ENCODE data around the gene MAGEF1.

Gene MAGEF1

GRCh38 chr3:184711493-184712247 is at the start of gene MAGEF1:
MAGEF1 (minus strand) TSS chr3:184712064; CDS start chr3:184711821, 243 bp downstream.
- DNase-seq = peak; percentile 61

- no peak for DNase-seq
Observed at GRCh38 chr3:184761075-184761841, 49.4 kb upstream of the MAGEF1 start.

DNA sequence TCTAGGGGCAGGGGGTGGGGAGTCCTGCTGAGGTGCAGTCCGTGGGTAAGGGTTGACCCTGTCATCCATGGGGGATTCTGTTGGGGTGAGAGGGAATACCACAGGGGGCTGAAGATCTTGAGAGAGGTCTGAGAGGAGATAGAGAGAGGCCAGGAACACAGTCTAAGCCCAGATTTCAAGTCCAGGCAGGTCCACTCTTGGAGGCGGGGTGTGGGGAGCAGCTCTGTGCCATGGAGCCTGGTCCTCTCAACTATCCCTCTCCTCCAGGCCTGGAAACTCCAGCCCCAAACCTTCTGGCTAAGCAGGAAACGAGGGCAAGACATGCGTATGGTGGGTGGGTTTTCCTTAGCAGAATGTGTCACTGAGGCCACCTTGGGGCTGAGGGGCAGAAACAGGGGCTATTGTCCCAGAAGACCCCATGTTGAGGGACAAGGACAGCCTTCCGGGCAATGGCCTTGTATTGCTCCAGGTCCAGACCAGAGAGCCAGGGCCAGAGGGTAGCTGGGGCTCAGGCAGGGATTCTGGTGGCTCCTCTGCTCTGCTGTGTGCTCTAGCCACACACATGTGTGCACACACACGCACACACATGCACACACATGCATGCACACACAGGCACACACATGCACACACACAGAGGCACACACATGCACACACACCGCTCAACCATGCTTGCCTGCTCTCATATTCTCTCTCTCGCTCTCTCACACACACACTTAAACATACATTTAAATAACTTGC is 48.6 kb upstream of the MAGEF1 start:
- no peak for DNase-seq

GRCh38 chr3:184759666-184760200 is 47.9 kb upstream of the MAGEF1 start:
- no peak for DNase-seq

- no peak for DNase-seq
Observed at GRCh38 chr3:184758056-184758455, 46.2 kb upstream of the MAGEF1 start.

GRCh38 chr3:184757022-184757651 is 45.3 kb upstream of the MAGEF1 start:
- no peak for DNase-seq

DNA sequence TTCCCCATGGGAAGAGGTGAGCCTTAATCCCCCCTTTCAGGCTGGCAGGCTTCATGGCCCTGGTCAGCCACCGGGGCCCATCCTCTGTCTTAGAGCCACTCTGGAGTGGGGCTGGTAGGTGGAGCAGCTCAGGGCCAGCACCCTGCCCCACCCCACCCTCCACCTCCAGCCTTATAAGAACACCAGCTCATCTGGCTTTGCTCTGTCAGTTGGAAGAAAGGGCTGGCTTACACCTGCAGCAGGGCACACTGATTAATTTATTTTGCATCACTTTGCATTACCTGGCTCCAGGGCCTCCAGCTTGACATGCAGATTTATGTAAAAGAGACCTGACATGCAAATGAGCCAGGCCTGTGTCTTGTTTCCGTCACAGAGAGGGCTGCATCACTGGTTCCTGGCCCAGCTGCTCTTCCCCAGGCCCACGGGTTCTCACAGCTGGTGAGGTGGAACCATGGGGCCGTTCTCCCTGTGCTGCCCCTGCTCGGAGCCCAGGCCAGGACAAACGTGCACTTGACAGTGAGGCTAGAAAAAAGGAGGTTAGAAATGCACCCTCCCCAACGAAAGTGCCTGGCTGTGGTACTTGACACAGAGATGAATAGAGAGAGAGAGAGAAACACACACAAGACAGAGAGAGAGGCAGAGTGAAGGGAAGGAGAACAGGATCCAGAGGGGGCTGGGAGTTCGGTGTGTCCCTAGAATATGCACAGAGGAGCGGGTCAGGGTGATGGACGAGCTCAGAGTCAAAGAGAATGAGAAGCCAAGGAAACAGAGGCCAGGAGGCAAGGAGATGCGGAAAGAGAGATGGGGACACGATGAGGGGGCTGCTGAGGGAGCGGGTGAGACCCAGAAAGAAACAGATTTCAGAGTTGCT is 44.5 kb upstream of the MAGEF1 start:
- DNase-seq = no peak

DNA sequence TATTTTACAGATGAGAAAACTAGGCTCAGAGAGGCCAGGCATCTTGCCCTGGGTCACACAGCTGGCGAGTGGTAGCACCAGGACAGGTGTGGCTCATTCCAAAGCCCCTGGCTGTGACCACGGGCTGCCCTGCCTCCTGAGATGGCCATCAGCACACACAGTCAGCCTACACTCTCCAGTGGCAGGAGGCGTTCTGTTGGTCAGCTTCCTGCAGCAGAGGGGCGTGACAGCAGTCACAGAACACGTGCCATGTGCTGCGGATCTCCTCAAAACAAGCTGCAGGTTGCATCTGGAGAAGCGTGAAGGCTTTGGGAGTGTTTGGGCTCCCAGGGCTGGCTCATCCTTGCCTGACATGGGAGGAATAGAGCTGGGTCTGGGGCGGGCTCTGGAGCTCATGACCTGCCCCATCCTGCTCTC is 43.5 kb upstream of the MAGEF1 start:
- DNase-seq = no peak

DNA sequence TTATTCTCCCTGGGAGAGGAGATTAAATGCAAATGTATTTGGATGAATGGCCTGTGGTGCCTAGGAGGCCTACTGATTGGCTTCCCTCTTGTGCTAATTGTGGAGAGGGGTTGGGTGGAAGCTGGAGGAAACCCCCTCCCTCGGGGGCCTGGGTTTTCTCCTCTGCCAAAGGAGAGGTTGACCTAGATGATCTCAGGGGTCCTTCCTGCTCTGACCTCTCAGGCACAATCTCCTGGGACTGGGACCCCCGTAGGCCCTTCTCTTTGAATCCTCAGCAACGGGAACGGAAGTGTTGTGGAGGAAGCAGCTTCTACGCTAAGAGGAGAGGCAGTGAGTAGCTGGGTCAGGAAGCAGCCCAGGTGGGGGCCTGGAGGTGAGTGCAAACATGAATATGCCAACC is 40.5 kb upstream of the MAGEF1 start:
- DNase-seq = no peak

DNA sequence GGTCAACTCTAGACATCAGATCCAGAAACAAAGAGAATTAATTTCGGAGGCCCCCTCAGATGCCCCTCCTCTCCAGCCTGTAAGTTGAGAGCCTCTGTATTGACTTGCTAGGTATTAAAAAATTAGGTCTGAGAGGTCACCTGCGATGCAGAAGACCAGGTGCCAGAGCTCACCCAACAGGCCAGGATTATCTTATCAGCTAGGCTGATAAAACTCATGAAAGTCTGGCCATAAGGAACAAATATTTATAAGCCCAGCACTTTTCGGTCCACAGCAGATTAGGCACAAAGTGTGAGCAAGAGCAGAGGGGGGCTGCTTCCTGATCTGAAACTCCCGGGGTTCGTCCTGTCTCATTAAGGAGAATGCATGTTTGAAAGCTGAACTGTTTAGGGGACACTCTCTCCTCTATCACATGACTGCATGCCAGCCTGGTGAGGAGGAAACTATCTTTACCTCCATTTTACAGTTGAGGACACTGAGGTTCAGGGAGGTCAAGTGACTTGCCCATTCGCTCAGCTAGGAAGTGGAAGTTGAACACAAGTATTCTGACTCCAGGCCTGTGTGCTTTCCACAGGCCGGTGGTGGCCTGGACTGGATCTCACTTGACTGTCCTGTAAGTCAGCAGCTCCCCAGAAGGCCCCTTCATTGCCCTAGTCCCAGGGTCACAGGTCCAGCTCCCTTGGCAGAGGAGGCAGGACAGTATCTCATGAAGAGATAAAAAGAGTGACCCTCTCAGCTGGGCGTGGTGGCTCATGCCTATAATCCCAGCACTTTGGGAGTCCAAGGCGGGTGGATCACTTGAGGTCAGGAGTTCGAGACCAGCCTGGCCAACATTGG is 39.6 kb upstream of the MAGEF1 start:
- DNase-seq = no peak

DNA sequence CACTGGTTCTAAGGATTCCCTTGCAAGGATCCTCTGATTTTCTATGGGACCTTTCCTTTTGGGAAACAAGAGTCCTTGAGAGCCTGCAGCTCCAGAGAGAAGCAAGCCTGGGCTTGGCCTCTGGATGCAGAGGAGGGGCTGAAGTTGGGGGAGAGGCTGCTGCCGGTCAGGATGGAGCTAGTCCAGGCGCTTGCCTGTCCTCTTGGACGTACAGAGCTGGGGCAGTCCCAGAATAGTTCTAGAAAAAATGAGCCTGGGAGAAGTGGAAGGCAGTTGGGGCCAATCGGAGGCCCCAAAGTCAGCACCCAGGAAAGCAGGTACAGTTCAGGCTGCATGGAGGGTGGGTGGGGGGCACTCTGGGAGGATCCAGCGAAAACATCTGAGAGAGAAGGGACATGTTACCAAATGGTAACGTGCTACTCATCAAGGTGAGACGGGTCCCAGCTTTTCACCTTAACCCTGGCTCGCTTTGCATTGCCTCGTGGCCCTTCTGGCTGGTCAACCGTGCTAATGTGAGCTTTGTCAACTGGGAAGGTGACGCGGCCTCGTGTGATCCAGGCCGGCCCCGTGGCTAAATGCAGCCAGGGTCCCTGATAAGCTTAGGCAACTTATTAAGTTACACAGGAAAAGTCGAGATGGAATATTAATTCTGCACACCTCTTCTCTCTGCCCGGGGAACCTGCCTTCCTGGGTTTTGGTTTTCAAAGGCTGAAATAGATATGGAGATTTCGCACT is 38.7 kb upstream of the MAGEF1 start:
- no peak for DNase-seq

- no peak for DNase-seq
Observed at GRCh38 chr3:184749168-184749744, 37.4 kb upstream of the MAGEF1 start.

GRCh38 chr3:184748219-184749135 is 36.6 kb upstream of the MAGEF1 start:
- peak; percentile 6 for DNase-seq

- DNase-seq = no peak
Observed at GRCh38 chr3:184746131-184747120, 34.6 kb upstream of the MAGEF1 start.

DNA sequence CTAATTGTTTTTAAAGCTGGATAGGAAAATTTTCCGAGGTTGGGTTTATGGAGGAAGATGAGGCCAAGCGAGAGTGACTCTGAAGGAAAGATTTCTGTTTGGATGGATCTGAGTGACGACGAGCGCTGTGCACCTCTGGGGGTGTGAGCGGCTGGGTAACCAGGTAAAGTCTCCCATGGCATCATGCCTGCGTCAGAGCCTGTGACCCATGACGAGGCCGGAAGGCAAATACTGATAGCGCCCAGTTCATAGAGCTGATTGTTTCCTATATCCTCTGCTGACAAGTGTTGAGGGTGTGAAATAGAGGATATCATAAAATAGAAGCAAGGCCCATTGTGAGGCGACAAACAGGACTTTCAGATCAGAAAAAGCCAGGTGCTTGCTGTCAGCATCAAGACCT is 33.7 kb upstream of the MAGEF1 start:
- no peak for DNase-seq

GRCh38 chr3:184743248-184743647 is 31.4 kb upstream of the MAGEF1 start:
- DNase-seq = no peak

GRCh38 chr3:184742676-184743135 is 30.8 kb upstream of the MAGEF1 start:
- DNase-seq = no peak
